Measurements from ENCODE around the gene XRCC3.

The XRCC3 gene

DNA sequence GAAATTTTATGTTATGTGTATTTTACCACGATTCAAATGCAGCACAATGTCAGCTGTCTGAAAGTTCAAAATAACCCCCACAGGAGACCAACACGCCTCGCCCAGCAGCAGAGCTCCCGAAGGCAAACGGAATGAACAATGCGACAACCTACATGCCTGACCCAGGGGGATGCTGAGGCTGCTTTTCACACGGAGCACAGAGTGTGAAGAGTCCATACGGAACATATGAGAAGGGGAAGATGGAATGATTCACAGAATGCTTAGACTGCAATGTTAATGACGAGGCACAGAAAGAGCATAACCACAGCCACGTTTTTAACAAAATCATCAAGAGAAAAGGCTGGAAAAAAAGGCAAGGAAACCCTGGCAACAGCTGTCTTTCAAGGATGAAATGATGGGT, 22.9 kb upstream of the XRCC3 start:
- DNase-seq, result no peak

DNA sequence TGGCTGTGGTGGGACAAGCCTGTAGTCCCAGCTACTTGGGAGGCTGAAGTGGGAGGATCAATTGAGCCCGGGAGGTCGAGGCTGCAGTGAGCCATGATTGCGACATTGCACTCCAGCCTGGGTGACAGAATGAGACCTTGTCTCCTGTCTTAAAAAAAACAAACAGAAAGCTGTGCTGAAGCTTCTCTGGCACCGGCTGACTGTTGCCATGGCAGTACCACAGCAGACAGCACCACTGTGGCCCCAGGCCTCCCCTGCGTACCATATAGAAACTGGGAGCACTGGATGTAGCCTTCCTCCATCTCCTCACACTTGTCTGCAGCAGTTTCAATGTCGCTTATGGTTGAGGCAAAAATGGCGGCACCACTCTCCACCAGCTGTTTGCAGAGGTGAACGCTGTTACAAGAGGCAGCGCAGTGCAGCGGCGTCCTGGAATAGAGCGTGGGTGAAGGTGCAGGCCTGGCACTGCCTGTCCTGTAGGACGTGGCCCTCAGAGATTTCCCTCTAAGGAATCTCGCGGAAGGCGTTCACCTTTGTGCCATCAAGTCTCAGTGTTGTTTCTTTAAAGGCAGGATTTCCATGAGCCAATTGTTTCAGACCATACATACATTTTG, 22.3 kb upstream of the XRCC3 start:
- DNase-seq, result no peak

DNA sequence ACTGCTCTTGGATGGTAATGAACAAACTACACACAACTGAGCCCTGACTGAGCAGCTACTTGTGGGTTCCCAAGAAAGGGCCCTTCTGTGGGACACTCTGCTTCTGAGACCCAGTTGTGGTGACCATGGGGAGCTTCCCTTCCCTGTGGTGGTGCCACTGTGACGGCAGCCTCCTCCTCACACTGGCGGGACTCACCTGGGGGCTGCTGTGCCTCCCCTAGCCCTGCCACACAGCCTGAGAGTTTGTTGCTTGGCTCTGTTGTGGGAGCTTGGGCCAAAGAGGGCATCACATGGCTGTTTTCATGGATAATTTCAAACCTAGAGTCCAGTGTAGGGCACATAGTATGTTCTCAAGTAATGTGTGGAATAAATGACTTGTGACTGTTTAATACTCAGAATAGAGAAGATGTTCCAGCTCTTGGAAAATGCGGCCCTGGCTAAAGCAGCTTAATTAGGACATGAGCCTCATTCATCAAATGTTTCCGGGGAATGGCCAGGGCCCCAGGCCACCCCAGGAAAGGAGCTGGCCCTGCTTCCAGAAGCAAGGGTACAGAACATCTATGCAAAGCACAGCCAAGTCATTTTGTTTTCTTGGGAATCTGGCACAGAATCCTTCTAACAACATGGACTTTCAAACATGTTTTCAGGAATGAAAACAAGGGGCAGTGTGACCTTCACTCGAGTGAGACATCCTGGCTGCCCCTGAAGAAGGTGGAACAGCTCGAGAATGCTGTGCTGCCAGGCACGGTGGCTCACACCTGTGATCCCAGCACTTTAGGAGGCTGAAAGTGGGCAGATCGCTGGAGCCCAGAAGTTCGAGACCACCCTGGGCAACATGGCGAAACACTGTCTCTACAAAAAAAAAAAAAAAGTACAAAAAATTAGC, 21.5 kb upstream of the XRCC3 start:
- no peak for DNase-seq

DNA sequence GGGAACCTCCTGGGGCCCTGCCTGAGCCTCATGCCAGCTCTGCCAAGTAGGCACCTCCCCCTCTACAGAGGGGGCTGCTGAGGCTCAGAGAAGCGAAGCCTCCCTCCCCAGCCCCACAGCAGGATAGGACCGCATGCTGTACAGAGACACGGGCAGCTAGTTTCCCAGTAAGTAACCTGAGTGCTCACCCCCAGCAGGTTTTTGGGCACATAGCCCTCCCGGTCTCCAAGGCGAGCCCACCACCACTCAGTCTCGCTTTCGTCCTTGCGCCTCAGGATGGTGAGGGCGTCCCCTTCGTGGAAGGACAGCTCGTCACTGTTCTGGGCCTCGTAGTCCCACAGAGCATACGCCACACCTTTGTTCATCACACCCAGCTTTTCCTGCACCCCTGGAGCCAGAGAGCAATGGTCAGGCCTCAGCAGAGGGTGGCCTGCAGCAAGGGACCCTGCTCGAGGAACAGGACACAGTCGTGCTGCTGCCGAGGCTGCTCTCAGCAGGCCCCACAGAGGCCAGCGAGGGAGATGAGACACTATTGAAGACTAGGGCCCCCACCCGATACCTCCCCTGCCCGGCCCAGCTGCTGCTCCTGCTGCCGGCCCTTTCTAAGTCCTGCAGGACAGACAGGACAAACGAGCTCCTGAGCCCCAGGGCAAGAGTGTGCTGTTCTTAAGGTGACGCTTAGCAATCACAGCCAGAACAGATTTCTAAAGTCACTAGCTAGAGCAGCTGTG, 20.7 kb upstream of the XRCC3 start:
- no peak for DNase-seq

DNA sequence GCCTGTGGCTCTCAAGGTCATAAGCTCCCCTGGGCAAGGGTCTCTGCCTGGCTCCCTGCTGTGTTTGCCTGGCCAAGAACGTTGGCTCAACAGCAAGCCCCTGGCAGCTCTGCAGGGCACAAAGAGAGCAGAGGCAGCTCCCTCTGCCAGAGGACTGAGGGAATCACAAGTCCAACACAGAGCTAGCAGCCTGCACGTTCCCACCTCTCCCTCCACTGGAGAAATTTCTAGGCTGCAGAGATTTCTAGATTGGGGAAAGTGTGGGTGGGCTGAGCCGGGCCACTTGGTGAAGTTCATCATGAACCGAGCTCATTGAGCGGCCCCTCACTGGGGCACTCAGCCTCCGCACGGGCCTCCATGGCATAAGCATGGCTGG, 20.2 kb upstream of the XRCC3 start:
- no peak for DNase-seq

DNA sequence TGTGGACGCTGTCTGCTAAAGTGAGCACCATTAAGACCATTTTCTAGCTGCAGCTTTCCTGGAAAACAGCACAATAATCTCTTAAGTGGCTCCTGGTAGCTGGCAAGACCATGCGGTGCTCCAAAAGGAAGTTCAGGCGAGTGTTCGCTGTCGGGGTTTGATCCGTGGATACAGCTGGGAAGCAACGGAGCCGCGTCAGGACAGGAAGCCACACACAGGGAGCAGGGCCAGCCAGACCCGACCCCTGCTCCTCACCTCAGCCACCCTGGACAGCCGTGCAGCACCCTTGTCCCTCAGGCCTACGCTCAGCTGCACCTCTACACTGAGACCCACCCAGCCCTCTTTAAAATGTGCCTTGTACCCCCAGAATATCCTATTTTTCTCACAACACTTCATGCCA, 19.8 kb upstream of the XRCC3 start:
- no peak for DNase-seq

DNA sequence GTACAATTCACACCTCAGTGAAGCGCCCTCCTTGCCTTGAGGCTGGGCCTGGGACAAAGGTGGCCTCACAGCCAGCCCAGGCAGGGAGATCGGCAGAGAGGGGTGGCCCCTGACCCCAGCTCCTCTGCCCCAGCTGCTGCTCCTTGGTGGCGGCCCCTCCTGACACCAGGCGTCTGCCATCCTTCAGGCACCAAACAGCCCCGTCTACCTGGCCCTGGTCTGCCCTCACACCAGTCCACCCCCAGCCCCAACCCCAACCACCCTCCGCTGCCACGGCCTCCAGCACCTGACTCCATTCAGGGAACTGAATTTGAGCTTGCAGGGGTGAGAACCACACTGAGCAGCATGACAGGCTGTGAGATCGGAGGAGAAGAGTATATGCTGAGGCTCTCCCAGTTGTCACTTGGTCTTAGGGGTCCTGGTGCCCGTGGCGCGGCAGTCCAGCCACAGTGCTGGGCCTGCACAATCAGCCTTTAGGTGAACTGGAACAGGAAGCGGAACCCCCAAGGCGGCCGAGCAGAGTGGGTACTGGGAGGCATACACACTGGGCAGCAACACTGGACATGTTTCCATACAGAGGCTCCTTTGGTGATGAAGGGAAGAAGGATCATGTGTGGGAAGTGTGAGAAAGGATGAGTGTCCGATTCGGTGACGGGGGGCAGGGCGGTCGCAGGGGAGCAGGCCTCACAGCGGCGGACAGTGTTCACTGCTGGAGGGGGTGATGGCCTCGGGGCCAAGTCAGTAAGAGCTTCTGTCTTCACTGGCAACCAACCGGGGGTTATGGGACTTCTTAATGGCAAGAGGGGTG, 19.0 kb upstream of the XRCC3 start:
- no peak for DNase-seq

DNA sequence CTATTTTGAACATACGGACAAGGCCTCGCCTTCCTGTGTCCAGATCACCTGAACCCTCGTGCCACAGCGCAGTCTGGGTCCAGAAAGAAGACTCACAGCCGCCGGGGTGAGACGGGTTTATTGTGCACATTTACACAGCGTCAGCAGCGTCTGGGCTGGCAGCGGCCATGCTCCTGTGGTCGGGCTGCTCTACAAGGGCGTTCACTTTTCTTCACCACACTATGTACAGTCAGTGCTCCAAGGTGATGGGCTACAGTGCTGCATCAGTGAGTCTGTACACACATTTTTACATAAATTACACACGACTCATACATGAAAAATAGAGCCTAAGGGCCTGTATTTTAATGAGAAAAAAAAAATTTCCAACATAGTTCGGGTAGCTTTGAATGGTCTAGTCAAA, 18.4 kb upstream of the XRCC3 start:
- DNase-seq, result no peak

DNA sequence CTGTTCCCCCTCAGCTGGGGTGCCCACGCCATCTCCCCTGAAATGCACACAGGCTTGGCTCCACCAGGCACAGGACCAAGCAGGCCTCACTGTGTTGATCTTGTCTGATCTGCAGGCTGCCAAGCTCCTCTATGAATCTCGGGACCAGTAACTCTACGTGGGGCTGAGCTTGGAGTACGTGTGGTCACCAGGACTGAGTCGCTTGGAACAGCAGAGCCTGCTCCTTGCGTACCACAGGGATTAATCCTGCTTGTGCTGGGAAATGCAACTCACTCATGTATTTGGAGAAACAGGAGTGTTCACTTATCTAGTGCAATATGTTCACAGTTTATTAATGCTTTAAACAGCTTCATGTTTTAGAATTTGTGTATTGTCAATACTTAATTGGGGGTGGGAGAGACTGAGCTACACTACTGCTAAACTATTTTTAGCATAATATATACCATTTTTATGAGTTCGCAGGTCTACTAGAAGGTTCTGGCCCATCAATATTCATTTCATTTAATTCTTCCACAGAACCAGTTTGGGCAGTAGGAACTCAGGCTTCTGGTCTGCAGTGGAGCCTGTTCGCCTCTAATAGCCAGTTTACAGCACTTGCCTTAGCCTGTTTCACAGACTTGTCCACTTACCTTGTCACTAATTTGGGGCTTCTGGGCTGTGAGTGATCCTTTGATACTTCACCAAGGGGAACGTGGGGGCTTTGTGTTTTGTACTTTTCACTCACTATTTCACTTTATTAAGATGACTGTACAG, 17.8 kb upstream of the XRCC3 start:
- no peak for DNase-seq

DNA sequence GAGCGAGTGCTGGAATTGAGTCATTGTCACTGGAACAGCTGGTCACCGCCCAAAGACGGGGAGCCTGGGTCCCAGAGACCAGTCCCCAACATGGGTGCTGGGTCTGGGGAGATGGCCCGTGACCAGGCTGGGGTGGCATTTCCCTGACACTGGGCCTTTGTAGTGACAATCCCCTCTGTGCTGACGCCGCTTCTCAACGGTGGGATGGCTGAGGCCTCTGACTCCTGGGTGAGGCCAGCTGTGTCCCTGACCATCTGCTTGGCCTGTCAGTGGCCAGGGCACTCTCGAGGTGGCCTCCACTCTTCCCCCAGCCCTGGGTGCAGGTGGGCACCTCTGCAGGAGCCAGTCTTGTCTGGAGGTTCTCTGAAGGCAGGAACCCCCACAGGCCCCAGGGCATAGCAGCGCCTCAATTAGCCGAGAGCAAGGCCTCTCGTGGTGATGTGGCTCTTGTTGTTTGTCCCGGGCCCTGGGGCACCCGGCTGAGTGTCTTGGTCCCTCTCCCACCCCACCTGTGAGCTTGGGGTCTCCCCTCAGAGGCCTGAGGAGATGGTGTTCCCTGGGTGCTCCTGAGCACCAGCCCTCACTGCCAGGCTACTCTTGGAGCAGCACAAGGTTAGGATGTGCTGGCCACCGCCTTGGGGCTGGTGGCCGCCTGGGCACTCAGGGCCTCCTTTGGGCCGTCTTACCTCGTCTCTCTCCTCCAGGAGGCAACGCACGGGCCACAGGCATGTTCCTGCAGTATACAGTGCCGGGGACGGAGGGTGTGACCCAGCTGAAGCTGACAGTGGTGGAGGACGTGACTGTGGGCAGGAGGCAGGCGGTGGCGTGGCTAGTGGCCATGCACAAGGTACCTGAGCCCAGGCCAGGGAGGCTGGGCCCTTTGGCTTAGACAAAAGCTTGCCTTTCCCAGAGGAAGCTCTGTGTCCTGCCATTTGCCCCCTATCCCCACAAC, 16.9 kb upstream of the XRCC3 start:
- no peak for DNase-seq

DNA sequence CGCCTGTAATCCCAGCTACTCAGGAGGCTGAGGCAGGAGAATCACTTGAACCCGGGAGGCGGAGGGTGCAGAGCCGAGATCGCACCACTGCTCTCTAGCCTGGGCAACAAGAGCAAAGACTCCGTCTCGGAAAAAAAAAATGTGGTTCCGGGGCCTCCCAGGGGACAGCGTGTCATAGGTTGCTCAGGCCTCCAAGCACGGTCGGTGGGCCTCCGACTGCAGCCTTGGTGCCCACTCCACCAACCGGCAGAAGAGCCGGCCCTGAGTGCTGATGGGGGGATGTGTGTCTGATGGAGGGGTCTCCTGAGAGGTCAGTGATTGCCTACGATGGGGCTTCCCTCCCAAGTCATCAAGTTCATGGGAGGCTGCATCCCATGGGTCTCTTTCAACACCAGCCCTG, 16.2 kb upstream of the XRCC3 start:
- DNase-seq, result no peak

DNA sequence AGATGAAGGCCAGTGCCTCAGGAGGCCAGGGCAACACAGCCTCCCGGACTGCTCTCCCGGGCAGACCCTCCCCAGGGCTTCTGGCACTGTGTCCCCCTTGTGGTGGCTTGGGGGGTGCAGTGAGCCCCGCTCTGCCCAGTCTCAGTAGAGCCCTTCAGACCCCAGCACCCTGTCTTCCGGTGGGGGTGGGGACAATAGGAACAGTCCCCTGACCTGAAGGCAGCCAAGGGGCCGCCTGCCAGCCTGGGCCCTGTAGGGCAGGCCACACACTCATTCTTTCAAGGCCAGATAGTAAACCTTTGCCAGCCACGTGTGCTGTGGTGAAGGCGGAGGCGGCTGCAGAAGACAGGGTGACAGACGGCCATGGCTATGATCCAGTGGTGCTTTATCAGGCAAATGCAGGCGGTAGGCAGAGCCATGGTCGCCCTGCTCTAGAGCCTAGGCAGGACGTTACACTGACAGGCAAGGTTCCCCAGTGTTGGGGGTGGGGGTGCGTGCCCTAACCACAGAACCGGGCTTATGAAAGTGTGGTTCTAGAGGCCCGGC, 15.3 kb upstream of the XRCC3 start:
- DNase-seq, result no peak

DNA sequence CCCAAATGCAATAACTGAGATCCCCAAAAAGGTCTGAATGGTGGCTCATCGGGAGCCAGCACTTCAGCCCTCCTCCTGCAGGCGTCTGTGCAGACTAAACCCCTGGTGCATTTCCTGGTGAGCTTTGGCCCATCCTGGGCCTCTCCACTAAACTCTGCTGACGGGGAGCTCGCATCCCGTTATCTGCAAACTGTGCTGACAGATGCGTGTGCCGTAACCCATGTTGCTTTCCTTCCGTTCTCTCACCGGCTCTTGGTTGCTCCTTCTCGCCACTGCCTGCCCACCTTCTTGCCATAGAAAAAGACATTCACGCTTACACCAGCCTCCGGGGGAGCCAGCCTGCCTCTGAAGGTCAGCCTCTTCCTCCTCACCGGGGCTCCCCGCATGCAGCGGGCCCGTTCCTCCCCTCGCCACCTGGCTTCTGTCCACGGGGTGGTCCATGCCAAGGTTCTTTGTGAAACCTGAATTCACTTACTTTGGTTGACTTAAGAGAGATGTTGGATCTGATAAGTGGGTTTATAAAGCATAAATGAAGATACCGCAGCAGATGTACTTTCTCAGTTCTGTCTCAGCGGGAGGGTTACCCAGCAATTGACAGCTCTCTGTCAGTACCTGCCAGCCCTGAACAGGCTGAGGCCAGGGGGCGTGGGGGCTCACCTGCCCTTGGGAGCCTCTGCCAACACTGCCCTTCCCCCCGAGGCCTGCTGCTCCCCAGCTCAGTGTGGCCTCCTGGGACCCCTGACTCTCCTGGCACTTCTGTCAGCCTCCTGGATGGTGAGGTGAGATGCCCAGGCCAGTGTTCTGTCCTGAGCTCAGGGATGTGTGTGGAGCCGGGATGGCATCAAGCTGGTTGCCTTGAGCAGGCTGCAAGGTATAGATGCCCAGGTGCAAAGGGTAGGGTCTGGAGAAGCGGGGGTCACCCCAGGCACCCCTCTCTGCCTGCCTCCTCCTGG, 14.5 kb upstream of the XRCC3 start:
- DNase-seq, result no peak

DNA sequence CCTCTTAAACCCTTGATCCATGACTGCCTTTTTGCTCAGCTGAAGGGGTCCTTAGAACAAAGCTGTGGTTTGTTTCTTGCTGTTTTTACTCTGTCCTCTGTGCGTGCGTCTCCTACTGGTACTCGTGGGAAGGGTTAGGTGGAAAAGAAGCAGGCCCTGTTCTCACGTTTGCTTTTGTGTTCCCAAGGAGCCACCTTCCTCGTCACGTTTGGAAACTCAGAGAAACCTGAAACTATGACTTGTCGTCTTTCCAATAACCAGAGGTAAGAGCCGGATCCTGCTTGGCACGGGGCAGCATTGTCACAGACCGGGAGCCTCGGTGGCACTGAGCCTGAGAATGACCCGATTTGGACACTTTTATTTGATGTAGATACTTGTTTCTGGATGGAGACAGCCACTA, 13.5 kb upstream of the XRCC3 start:
- DNase-seq, result no peak

DNA sequence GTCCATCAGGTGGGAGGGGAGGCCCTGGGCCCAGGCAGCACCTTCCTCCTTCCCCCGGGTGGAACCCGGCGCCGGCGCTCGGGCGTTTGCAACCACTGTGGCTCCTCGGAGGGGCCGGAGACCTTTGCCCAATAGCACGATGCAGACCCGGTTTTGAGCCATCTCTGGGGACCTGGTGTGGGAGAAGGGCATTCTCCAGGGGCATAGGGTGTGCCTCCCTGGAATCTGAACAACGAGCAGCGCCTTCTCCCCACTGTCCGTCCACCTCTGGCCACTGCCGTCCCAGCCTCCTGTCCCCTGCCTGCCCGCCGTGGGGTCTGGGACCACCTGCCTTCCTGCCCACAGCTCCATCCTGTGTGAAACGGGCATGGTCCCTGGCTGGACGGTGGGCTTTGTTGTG, 12.9 kb upstream of the XRCC3 start:
- DNase-seq, result no peak

DNA sequence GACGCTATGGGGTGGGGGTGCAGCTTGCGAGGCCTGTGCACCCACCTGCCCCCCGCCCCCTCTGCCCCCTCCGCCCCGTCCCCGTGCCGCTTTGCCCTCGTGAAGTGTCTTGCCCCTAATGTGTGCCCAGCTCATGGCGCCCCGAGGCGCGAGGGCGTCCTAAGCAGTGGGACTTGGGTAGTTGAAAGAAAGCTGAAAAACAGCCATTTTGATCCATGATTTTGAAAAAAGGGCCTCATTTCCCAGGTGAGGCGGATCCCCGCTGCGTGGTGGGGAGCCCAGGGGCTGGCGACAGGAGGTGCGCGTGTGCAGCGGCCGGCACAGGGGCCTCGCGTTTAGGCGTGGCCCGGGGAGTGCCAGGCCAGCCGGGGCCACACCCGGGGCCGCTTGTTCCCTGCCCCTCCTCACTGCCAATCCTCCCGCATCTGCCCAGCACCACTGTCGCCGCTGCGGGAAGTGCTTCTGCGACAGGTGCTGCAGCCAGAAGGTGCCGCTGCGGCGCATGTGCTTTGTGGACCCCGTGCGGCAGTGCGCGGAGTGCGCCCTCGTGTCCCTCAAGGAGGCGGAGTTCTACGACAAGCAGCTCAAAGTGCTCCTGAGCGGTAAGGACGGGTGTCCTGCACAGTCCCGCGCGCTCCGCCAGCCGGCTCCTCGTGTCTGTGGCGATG, 12.2 kb upstream of the XRCC3 start:
- DNase-seq, result no peak

DNA sequence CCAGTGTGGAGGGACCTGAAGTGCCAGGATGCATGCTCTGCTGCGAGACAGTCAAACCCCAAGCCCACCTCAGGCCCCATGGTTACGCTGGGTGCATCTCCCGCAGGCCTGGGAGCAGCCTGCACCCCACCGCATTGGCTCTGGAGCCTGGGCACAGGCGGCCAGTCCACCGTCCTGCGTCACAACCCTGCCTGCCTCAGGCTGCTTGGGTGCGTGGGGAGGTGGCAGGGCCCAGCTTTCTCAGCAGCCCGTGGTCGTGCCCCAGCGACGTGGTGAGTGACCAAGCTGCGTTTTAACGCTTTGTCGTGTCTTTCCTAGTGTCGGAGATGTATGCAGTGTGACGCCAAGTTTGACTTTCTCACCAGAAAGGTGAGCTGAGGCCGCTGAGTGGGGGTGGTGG, 11.2 kb upstream of the XRCC3 start:
- DNase-seq, result no peak

DNA sequence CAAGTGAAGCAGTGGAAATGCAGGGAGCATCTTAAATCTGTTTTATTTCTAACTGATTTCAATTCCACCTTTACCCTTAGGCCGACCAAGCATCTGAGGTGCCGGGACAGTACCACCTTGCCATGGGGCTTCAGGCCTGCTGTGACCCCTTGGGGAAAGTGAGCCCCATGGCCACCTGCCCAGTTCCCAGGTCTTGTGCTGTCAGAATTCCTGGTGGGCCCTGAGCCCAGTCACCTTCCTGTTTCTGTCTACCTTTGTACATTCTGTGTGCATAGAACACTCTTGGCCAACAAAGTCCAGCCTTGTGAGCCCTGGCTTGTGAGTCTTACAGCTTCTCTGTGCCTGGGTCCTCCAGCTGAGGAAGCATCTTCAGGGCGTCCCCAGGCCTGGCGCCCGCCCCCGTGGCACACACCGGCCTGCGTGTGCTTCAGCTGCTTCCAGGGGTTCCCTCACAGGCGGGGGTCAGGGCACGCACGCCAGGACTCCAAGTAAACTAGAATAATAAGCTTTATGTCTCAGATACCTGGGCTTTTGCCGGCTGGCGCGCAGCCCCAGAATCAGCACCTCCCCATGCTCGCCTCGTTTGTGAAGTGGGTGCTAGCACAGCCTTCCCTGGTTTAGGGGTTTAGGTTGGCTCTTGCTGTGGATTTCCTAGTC, 10.6 kb upstream of the XRCC3 start:
- no peak for DNase-seq

Measured in activated effector memory CD4-positive, alpha-beta T cell treated with Interleukin-2 at 50 U/mL for 16 hours (primary cell).